Smooth muscle cell of the brain vasculature (primary cell): ENCODE measurements around the gene EIF4A2.
"Not testable (repeated sequence)": the region's sequence is repeated elsewhere in the genome, so short reads cannot be mapped to it uniquely, and the experiment has no call there.

Source experiments
- DNase-seq: peaks from one replicate; pipeline ENCODE4 v3.0.0-alpha.2; 2012; ENCODE audit warnings: low read depth, low spot score

EIF4A2 gene

DNA sequence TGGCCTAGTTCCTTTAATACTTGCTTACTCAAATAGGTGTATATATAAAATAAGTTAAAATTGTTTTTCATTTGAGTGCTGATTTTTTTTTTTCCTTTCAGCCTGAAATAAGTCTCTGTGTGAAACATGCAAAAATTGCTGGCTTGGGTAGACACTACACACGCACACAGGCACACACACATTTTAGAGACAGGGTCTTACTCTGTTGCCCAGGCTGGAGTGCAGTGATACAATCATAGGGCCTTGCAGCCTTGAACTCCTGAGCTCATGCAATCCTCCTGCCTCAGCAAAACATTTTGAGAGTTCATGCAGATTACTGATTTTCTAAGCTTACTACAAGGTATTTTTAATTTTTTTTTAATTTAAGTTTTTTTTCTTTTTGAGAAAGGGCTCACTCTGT lies 35.6 kb downstream of the EIF4A2 start:
- no peak for DNase-seq

DNA sequence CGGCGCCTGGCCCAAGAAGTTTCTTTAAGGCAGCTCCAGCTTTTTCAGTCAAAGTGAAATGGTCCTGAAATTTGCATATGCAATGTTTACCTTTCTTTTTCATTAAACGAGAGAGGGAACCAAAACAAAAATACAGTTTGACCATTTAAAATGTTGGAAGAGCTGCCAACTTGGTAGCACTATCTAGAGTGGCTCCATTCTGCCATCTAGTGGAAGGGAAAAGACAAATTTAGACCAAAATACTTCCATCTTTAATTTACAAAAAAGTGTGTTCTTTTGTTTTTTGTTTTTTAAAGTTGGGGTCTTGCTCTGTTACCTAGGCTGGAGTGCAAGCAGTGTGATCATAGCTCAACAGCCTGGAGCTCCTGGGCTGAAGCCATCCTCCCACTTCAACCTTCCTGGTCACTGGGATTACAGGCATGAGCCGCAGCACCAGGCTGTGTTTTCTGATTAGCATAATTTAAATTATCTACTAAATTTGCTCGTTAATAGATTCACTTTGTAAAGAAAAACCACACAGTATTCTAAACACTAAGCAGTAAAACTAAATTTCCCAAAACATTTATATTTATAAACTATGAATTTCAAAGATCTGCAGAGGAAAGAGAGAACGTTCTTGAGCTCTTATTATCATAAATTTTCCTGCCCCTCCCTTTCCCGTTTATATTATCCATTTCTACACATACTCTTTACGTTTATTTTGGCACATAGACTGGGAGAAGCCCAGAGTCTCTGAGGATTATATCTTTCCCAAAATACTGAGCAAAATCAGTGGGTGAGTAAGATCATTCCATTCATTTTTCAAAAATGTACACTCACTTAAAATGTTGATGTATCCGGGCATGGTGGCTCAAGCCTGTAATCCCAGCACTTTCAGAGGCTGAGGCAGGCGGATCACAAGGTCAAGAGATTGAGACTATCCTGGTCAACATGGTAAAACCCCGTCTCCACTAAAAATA lies 38.3 kb downstream of the EIF4A2 start:
- no peak for DNase-seq

DNA sequence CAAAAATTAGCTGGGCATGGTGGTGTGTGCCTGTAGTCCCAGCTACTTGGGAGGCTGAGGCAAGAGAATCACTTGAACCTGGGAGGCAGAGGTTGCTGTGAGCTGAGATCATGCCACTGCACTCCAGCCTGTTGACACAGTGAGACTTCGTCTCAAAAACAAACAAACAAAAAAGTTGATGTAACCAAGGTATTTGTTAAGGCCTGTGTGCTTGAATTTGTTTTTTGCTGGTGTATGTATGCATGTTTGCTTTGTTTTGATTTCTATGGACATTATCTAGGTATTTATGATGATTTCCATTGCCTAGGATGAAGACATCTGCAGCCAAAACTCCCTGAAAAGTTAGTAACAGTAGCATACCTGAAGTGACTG lies 39.0 kb downstream of the EIF4A2 start:
- DNase-seq: not testable (repeated sequence)

DNA sequence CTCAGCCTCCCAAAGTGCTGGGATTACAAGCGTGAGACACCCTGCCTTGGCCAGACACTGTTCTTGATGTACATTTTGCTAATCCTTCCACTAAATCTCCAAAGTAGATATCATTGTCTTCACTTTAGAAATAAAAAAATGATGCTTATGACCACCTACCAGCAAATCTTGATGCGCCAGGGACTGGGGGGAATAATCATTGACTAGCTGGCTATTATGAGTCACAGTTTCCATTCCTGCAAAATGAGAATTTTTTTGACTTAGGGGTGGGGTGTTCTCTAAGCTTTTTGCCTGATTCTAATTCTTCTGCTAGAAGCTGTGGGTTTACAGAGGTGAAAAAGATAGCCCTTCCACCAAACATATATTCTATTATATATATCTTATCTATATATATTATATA lies 40.0 kb downstream of the EIF4A2 start:
- DNase-seq: no peak

DNA sequence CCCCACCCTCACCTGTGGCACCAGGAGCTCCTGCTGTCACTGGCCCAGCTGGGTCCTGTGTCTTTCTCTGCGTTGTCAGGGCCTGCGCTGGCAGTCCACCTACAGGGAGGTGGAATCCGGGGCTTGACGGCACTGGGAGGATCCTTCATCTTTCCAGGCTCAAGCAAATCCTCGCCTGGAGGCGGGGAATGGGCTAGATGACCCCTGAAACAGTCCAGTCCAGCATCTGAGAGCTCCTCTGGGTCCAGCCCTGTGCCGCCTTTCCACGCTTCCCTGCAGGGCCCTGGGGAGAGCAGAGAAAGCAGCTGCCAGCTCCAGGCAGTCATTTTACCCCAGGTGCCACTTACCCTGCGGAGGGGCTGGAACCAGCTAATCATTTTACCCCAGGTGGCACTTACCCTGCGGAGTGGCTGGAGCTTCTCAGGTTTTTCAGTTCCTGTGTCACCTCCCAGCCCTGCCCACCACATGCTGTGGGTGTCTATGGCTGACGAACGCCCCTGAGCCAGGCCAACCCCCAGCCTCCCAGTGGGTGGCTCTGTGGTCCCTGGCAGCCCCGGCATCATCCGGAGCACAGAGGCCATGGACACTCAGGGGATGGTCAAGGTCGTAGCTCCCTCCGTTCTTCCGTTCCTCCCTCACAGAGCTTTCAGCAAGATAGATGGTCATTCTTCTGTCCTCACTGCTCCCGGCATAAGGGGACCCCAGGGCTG lies 41.2 kb downstream of the EIF4A2 start:
- no peak for DNase-seq

DNA sequence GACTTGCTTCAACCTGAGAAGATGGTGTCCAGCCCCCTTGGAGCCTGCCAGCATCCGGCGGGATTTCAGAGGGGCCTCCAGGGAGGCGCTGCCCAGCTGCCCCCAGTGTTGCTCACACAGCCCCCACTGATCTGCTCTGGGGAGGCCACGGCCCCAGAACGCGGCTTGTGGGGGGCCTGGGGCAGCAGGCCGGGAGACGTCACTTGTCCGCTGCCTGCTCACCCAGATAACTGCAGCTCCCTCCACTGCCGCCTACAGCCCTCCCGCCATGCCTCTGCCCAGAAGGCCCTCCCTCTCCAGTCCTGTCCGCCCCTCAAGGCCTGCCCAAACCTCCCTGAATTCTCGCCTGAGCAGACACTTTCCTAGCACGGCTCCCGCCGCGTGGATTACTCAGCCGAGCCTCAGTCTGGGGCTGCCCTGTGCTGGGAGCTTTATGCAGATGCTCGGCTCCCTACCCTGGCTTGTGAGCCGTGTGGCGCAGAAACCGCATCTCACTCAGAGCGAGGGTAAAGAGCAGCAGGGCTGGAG lies 42.0 kb downstream of the EIF4A2 start:
- peak; percentile 62 for DNase-seq

DNA sequence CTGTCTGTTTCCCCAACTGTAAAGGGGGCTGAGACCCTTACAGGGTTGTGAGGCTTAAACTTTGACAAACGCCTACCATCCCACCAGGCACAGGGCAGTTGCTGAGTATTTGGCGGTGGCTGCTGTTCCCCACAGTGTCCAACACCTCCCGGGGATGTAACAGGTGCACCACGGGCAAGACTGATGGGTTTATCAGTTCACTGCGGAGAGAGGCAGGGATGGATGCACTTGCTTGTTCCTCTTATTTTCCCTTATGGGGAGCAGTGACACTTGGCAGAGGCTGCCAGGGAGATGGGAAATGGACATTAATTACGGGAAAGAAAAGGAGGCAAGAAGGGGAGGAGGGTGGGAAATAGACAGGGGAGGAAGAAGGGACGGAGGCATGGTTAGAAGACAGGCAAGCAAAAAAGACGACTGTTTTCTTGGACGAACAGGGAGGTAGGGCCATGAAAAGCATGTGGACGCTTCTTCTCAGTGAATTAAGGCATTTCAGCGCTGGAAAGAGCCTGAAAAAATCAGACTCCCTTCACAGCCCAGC lies 42.6 kb downstream of the EIF4A2 start:
- DNase-seq: no peak

DNA sequence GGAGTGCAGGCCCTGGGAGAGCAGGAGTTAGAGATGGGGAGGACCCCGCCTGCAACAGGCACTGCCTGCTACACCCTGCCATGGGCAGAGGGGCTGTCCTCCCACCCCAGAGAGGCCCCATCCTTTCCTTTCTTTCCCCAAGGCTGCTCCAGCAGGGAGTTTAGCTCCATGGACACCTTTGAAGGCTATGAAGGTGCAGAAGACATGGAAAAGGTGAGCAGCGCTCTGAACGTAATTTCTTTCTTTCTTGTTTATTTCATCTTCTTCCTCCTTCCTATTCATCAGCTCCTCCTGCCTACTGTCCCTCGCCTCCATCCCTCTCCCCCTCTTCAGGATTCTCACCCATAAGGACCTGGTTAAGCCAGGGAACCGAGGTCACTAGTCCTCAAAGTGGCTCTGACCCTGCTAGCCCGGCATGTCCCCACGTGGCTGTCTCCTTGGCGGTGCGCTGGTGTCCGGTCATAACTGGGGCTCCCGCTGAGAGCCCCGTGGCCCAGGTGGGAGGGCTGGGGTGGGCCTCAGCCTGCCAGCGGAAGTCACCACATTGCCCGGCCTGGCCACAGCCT lies 43.1 kb downstream of the EIF4A2 start:
- DNase-seq: no peak

DNA sequence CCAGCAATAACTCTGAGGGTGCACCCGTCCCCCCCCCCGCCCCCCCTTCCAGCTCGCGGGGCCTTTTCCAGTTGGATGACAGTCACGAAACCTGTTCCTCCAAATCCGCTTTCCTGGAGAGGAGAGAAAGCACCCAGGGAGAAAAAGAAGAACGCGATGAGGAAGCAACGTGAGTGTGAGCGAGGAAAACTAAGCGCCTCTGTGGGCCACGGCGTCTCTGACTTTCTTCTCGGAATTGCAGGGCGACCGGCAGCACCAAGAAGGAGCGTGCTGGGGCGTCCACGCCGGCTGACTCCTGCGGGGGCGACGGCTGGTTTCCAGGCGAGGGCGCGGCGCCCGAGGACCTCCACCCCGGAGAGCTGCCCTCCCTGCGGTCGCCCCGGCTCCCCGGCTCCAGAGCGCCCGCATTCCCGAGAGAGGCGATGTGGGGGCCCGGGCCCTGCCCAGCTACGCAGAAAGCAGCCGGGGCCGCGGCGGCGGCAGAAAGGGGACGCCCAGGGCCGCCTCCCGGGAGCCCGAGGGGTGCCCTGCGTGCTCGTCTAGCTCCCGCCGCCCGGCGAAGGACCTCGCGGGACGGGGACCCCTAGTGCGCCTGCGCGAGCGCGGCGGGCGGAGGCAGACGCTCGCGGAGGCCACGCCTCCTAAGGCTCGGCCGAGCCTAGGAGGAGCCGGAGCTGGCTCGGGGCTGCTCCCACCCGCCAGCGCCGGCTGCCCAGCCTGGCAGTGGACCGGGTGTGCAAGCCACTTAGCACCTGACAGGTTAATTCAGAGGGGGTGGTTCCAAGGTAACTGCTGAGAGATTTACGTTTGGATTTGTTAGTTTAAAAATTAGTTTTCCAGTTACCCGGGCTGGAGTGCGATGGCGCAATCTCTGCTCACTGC lies 43.8 kb downstream of the EIF4A2 start:
- no peak for DNase-seq

DNA sequence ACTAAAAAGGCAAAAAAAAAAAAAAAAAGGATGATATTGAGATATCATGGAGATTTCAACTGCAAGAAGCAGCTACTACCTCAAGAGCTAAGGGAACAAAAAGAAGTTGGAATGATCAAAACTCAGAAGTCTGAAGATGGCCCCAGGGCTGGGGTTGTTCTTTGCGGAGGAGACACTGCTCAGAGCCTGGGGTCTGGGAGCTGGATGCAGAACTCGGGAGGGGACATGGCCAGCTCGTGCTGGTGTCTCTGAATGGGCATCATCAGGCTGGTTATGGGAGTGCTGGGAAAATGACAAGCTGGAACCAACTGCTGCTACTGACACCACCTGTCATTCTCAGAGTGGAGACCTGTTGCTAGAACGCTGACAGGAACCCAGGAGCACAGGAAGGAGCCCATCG lies 45.0 kb downstream of the EIF4A2 start:
- DNase-seq: no peak

DNA sequence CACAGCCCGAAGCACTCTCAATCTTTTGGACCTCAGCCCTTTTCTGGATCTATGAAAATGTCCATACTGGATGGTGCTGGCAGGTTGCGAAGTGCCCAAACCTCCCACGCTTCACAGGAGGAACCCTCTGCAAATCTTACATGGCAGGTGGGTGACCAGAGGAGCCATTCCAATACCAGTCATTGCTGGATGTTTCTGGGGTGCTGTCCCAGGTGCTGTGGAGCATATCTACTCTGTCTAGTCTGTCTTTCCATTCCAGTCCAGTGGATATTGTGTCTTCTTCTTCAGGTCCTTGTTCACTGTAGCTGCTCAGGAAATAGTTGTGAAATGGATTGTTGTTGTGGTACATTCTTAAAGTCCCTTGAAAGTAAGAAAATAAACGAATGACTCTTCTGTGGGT lies 48.4 kb downstream of the EIF4A2 start:
- no peak for DNase-seq

DNA sequence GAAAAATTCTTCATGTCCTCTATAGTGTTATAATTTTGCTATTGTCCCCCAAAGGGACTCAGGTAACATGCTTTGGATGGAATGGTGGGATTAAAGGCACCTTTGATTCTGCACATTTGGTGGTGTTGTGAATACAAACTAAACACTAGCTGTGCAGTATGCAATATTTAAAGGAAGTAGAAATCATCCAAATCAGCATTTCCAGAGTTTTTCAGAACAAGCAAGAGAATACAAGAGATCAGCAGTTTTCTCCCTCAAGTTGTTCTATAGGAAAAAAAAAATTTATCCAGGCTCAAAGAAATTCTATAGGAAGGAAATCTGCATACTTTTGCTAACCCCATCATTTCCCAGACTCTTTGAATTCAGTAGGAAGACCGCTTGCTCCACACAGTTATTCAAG lies 48.9 kb downstream of the EIF4A2 start:
- no peak for DNase-seq
